ENCODE results near the gene DHRS7C.
A peak's percentile ranks its signal among the peaks of the same experiment; 100 is the strongest.
"Not testable (repeated sequence)": the region's sequence is repeated elsewhere in the genome, so short reads cannot be mapped to it uniquely, and the experiment has no call there.

DHRS7C gene

GRCh38 chr17:9798008-9798407 is 6.6 kb upstream of the DHRS7C start:
- TF ChIP-seq ZFX (IDR thresholded peaks at IDR 0.05) (no peak), CTCF (conservative IDR thresholded peaks at IDR 0.05) (no peak)
- peak overlapping the region; percentile 24; the same call in 1 of the 2 replicates for H3K27ac ChIP-seq

- no peak overlapping the region for H3K27ac ChIP-seq
- TF ChIP-seq ZFX (IDR thresholded peaks at IDR 0.05), result no peak
- no peak for TF ChIP-seq CTCF (conservative IDR thresholded peaks at IDR 0.05)
Observed at GRCh38 chr17:9792181-9792840, 919 bp upstream of the DHRS7C start.

- H3K27ac ChIP-seq, result no peak overlapping the region
- TF ChIP-seq ZFX (IDR thresholded peaks at IDR 0.05) (no peak), CTCF (conservative IDR thresholded peaks at IDR 0.05) (no peak)
Observed at GRCh38 chr17:9790316-9790715, 1.1 kb downstream of the DHRS7C start.

- TF ChIP-seq ZFX (IDR thresholded peaks at IDR 0.05) (no peak), CTCF (conservative IDR thresholded peaks at IDR 0.05) (no peak)
- no peak overlapping the region for H3K27ac ChIP-seq
Observed at GRCh38 chr17:9788601-9789000, 2.8 kb downstream of the DHRS7C start.

- H3K27ac ChIP-seq, result no peak overlapping the region
- TF ChIP-seq CTCF (conservative IDR thresholded peaks at IDR 0.05), result no peak
- TF ChIP-seq ZFX (IDR thresholded peaks at IDR 0.05), result no peak
Observed at GRCh38 chr17:9784544-9784943, 6.8 kb downstream of the DHRS7C start.

- not testable (repeated sequence) for H3K27ac ChIP-seq
Observed at GRCh38 chr17:9783465-9783864, 7.9 kb downstream of the DHRS7C start.

GRCh38 chr17:9783050-9783449 is 8.3 kb downstream of the DHRS7C start:
- TF ChIP-seq CTCF (conservative IDR thresholded peaks at IDR 0.05) (no peak), ZFX (IDR thresholded peaks at IDR 0.05) (no peak)
- no peak overlapping the region for H3K27ac ChIP-seq

- H3K27ac ChIP-seq, result no peak overlapping the region
- TF ChIP-seq CTCF (conservative IDR thresholded peaks at IDR 0.05), result no peak
- TF ChIP-seq ZFX (IDR thresholded peaks at IDR 0.05), result no peak
Observed at GRCh38 chr17:9780552-9780951, 10.8 kb downstream of the DHRS7C start.
